Neural cell (in vitro differentiated cells): ENCODE measurements around the gene APBA3.

Experiments
- EP300 ChIP-seq: fragments of 450-650 bp; conservative IDR thresholded peaks from 2 replicates; pipeline ENCODE4 v1.6.1; 2014; ENCODE audit warnings: antibody characterized with exemption, mild to moderate bottlenecking, moderate library complexity; ENCODE audit not compliant: poor library complexity, severe bottlenecking
- EZH2 ChIP-seq: fragments of 200-600, 300-800 bp; shearing (Covaris generic), sonication (generic); IDR thresholded peaks from 2 replicates; pipeline ENCODE4 v1.6.1; 2014; ENCODE audit warnings: antibody characterized with exemption, low read length, borderline replicate concordance, mild to moderate bottlenecking; ENCODE audit not compliant: insufficient read depth, poor library complexity, severe bottlenecking
- POLR2AphosphoS5 ChIP-seq: IDR thresholded peaks from 2 replicates; pipeline ENCODE4 v1.6.1; 2012
- RAD21 ChIP-seq: fragments of 450-650 bp; conservative IDR thresholded peaks from 2 replicates; pipeline ENCODE4 v1.6.1; 2014; ENCODE audit warnings: antibody characterized with exemption, mild to moderate bottlenecking, moderate library complexity
- TF ChIP-seq, protein P1 (sequence below): fragments of 450-650 bp; IDR thresholded peaks from 2 replicates; pipeline ENCODE4 v1.5.1; 2014; ENCODE audit warnings: antibody characterized with exemption, mild to moderate bottlenecking, moderate library complexity; ENCODE audit not compliant: poor library complexity, severe bottlenecking

DNA sequence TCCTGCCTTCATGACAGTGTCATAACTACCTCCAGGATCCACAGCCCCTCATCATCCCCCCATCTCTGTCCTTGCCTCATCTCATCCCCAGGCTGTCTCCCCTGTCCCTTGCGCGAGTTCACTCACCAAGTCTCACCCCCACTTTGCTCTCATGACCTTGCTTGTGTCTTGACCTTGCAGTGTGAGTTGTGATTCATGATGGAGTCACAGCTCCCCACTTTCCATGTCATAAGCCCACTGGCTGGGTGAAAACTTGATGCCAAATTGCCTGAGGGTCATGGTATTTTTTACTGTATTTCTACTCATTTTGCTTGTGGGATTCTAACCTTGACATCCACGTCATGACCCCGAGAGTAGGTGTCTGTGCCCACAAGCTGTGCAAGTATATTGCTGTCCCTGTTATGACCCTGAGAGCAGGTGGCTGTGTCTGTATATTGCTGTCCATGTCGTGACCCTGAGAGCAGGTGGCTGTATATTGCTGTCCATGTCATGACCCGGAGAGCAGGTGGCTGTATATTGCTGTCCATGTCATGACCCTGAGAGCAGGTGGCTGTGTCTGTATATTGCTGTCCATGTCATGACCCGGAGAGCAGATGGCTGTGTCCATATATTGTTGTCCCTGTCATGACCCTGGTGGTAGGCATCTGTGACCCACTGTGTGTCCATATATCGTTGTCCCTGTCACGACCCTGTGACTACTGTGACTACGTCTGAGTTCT, 23.8 kb downstream of the APBA3 start:
- TF ChIP-seq EP300, result no peak
- TF ChIP-seq, protein P1, sequence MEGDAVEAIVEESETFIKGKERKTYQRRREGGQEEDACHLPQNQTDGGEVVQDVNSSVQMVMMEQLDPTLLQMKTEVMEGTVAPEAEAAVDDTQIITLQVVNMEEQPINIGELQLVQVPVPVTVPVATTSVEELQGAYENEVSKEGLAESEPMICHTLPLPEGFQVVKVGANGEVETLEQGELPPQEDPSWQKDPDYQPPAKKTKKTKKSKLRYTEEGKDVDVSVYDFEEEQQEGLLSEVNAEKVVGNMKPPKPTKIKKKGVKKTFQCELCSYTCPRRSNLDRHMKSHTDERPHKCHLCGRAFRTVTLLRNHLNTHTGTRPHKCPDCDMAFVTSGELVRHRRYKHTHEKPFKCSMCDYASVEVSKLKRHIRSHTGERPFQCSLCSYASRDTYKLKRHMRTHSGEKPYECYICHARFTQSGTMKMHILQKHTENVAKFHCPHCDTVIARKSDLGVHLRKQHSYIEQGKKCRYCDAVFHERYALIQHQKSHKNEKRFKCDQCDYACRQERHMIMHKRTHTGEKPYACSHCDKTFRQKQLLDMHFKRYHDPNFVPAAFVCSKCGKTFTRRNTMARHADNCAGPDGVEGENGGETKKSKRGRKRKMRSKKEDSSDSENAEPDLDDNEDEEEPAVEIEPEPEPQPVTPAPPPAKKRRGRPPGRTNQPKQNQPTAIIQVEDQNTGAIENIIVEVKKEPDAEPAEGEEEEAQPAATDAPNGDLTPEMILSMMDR, result no peak
- no peak for TF ChIP-seq POLR2AphosphoS5
- no peak for TF ChIP-seq RAD21
- TF ChIP-seq EZH2, result no peak
